SU-DHL-6 (cell line): Measurements from ENCODE around the gene CHRM5.

Experiments used
- H2AFZ ChIP-seq: fragments of 200-600 bp; sonication (generic); 2 replicates; pipeline ENCODE4 v1.6.1; 2014; ENCODE audit warnings: low read depth, mild to moderate bottlenecking, moderate library complexity, mixed read lengths, antibody characterized with exemption, low read length; ENCODE audit not compliant: severe bottlenecking
- H3F3A ChIP-seq: fragments of 200-600 bp; shearing (Covaris generic); 2 replicates; pipeline ENCODE4 v1.6.0; 2016; ENCODE audit warnings: antibody characterized with exemption, mild to moderate bottlenecking; ENCODE audit not compliant: insufficient read depth
- H3K27ac ChIP-seq: fragments of 200-600 bp; sonication (generic); 2 replicates; pipeline ENCODE4 v1.5.1; 2016; ENCODE audit warnings: low read depth, mild to moderate bottlenecking, low read length, moderate library complexity, mixed read lengths
- H3K27me3 ChIP-seq: fragments of 200-600 bp; sonication (generic), shearing (Covaris generic); 2 replicates; pipeline ENCODE4 v1.6.0; 2014; ENCODE audit warnings: mild to moderate bottlenecking, low read length
- H3K36me3 ChIP-seq: fragments of 200-600 bp; sonication (generic); 2 replicates; pipeline ENCODE4 v1.6.1; 2014; ENCODE audit warnings: mild to moderate bottlenecking, low read length, mixed read lengths
- H3K4me2 ChIP-seq: fragments of 300-600, 200-600 bp; shearing (Covaris generic), sonication (generic); 2 replicates; pipeline ENCODE4 v1.6.0; 2014; ENCODE audit warnings: low read length, low read depth, mild to moderate bottlenecking; ENCODE audit not compliant: poor library complexity, severe bottlenecking
- H3K4me3 ChIP-seq: fragments of 200-600 bp; sonication (generic); 2 replicates; pipeline ENCODE4 v1.5.1; 2014; ENCODE audit warnings: antibody characterized with exemption, low read length, mild to moderate bottlenecking, mixed read lengths; ENCODE audit not compliant: insufficient read depth, poor library complexity, severe bottlenecking
- H3K79me2 ChIP-seq: fragments of 200-600 bp; sonication (generic); 2 replicates; pipeline ENCODE4 v1.6.1; 2014; ENCODE audit warnings: mild to moderate bottlenecking, low read length, moderate library complexity; ENCODE audit not compliant: insufficient read depth
- H3K9ac ChIP-seq: fragments of 200-600 bp; sonication (generic); 2 replicates; pipeline ENCODE4 v1.7.0; 2014; ENCODE audit warnings: mild to moderate bottlenecking, low read length
- H3K9me2 ChIP-seq: fragments of 200-600 bp; sonication (generic); replicated peaks from 2 replicates; pipeline ENCODE4 v1.6.1; 2014; ENCODE audit warnings: low read length; ENCODE audit not compliant: insufficient read depth
- H3K9me3 ChIP-seq: fragments of 200-600 bp; sonication (generic); 2 replicates; pipeline ENCODE4 v1.6.1; 2014; ENCODE audit warnings: low read length, mixed read lengths; ENCODE audit not compliant: insufficient read depth
- H4K20me1 ChIP-seq: fragments of 200-600 bp; sonication (generic); 2 replicates; pipeline ENCODE4 v1.6.1; 2014; ENCODE audit warnings: low read depth, mild to moderate bottlenecking, antibody characterized with exemption, low read length, moderate library complexity, mixed read lengths
- CTCF ChIP-seq: fragments of 200-600 bp; sonication (generic); IDR thresholded peaks from one replicate; pipeline ENCODE4 v1.5.1; 2017; ENCODE audit warnings: antibody characterized with exemption, mild to moderate bottlenecking, low read length, moderate library complexity; ENCODE audit not compliant: insufficient read depth, poor library complexity, severe bottlenecking
- EZH2phosphoT487 ChIP-seq: fragments of 200-600 bp; sonication (generic), shearing (Covaris generic); conservative IDR thresholded peaks from 2 replicates; pipeline ENCODE4 v1.6.1; 2018; ENCODE audit warnings: mild to moderate bottlenecking, antibody characterized with exemption, low read length, moderate library complexity, mixed read lengths

CHRM5 gene

GRCh38 chr15:33956397-33956796 lies 11.9 kb upstream of the CHRM5 start:
- H3F3A ChIP-seq, result no peaks in the 10 kb centered on the region
- H3K79me2 ChIP-seq, result no peaks in the 10 kb centered on the region
- no peaks in the 10 kb centered on the region for H3K36me3 ChIP-seq
- H2AFZ ChIP-seq, result no peak overlapping the region
- no peak overlapping the region for H3K9ac ChIP-seq
- H3K4me2 ChIP-seq, result no peak overlapping the region
- no peak for TF ChIP-seq EZH2phosphoT487
- TF ChIP-seq CTCF, result no peak
- H3K9me2 ChIP-seq, result no peaks in the 10 kb centered on the region
- no peaks in the 10 kb centered on the region for H4K20me1 ChIP-seq
- H3K9me3 ChIP-seq, result no peaks in the 10 kb centered on the region
- no peak overlapping the region for H3K4me3 ChIP-seq
- no peaks in the 10 kb centered on the region for H3K27me3 ChIP-seq
- H3K27ac ChIP-seq, result no peak overlapping the region

GRCh38 chr15:33959844-33960548 lies 8.3 kb upstream of the CHRM5 start:
- Histone ChIP-seq H3K36me3 (no peaks in the 10 kb centered on the region), H3K4me2 (no peak overlapping the region)

GRCh38 chr15:33960549-33960935 lies 7.8 kb upstream of the CHRM5 start:
- Histone ChIP-seq H2AFZ (no peak overlapping the region), H3K36me3 (no peaks in the 10 kb centered on the region)

More at GRCh38 chr15:33959844-33960548, 8.3 kb upstream of the CHRM5 start:
- H3K9ac ChIP-seq, result no peak overlapping the region
- no peaks in the 10 kb centered on the region for H3K27me3 ChIP-seq
- H3K9me2 ChIP-seq, result no peaks in the 10 kb centered on the region
- H3K79me2 ChIP-seq, result no peaks in the 10 kb centered on the region
- no peak overlapping the region for H2AFZ ChIP-seq
- H4K20me1 ChIP-seq, result no peaks in the 10 kb centered on the region
- H3K9me3 ChIP-seq, result no peaks in the 10 kb centered on the region
- no peak overlapping the region for H3K27ac ChIP-seq
- H3F3A ChIP-seq, result no peaks in the 10 kb centered on the region
- H3K4me3 ChIP-seq, result no peak overlapping the region
- TF ChIP-seq CTCF (no peak), EZH2phosphoT487 (no peak)

More at GRCh38 chr15:33960549-33960935, 7.8 kb upstream of the CHRM5 start:
- Histone ChIP-seq H3K9me2 (no peaks in the 10 kb centered on the region), H3K27ac (no peak overlapping the region), H3K4me2 (no peak overlapping the region), H3K9me3 (no peaks in the 10 kb centered on the region), H3F3A (no peaks in the 10 kb centered on the region), H3K4me3 (no peak overlapping the region), H3K79me2 (no peaks in the 10 kb centered on the region), H4K20me1 (no peaks in the 10 kb centered on the region), H3K27me3 (no peaks in the 10 kb centered on the region), H3K9ac (no peak overlapping the region)
- TF ChIP-seq EZH2phosphoT487, result no peak
- no peak for TF ChIP-seq CTCF
